IPS DF 4.7 (cell line): ENCODE measurements around the gene DBF4B.

Experiments used
- DNase-seq: peaks from one replicate; pipeline ENCODE4 v3.0.0-alpha.2; 2013; ENCODE audit warnings: low spot score; ENCODE audit errors: extremely low read depth

Gene DBF4B

DNA sequence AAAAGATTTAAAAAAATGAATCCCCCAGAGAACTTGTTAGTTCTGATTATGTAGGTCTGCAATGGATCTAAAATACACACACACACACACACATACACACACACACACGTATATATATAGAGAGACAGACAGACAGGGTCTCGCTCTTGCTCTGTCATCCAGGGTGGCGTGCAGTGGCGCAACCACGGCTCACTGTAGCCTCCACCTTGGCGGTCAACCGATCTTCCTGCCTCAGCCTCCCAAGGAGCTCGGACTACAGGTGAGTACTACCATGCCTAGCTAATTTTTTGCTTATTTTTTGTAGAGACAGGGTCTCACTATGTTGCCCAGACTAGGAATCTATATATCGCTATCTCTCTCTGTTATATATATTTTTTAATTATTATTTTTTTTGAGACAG is 88.3 kb downstream of the DBF4B start:
- no peak for DNase-seq

DNA sequence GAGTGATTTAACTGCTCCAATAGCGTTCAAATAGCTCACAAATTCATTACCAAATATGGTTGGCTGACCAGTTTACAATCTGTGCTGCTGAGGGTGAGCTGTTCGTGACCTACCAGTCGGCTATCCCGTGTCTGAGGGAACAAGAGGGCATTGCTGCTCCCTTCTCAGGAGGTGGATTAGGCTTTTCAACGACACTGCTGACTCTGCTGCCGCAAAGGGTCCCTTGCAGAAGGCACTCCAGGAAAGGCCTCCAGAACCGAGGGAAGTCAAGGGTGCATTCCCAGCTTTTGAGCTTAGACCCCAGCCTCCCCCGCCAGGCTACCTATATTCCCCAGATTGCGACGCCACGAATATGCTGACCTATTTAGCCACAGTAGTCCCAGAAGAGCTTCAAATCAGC is 89.3 kb downstream of the DBF4B start:
- DNase-seq, result no peak

DNA sequence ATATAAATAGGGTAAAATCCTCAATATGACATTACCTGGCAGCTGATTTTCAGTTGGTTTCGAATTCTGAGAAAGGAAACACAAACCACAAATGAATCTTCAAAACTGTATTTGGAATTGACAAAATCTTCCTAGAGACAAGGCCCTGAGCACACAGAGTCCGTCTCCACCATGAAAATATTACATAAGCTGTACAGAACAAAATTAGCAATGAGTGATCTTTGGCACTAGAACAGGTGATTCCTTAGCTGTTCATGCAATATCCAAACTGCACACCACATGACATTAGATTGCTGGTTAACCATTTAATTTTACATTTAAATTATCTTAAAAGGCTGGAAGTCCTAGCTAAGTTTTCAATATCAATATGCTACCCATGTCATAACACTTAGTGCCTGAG is 89.9 kb downstream of the DBF4B start:
- DNase-seq, result no peak
